ENCODE results near the gene ITPA. TPM values are rescaled to one million over a fixed set of nuclear protein-coding genes. Genes with fewer than 3 reads are reported as not detected.

The ITPA gene
- total RNA-seq, 2 donors from 2014 or later: 43.9 to 48.0 TPM

DNA sequence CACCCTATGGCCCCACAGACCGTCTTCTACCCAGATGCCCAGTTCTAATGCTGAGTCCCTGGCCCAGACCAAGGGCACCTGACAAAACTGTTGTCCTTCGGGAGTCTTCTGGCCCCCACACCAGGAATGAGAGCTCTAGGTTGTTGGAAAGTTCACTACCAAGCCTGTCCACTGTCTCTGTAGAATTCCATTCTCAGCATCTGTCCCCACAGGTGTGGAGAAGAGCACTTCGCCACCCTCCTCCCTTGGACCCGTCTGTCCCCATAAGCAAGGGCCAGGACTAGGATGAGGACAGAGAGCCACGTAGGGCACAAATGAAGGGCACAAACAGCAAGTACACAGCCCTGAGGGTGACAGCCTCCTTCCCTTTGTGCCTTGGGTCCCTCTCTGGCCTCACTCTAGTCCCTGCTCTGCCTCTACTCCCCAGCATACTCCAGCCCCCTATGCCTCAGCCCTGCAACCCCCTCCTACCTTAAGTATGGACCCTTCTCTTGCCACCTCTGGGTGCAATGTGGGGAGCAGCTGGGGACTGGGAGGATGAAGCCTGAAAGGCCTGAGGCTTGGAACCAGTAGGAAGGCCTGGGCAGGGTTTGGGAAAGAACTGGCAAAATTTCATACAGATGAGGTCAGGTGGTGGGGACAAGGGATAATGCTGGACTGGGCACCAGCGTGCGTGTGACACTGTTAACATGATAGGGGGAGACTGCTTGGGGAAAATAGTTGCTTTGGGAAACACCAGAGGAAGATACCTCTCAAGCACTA lies 40.3 kb upstream of the ITPA start:
- no peaks in the 10 kb centered on the region for H3K36me3 ChIP-seq
- 86% methylated on average over 7 of the region's 7 CpGs for whole genome bisulfite sequencing
- DNase-seq (ENCODE audit: low spot score): no peak
- no peaks in the 10 kb centered on the region for H3K27me3 ChIP-seq (replicated peaks; ENCODE audit: insufficient read depth)
- H3K9me3 ChIP-seq: no peaks in the 10 kb centered on the region
- no peaks in the 10 kb centered on the region for H3K4me1 ChIP-seq (replicated peaks)
- H3K27ac ChIP-seq: no peak overlapping the region
- no peak overlapping the region for H3K4me3 ChIP-seq
- intact Hi-C loops (cut with DNase I): no loop called here
- TF ChIP-seq POLR2A (IDR thresholded peaks at IDR 0.05) (no peak), POLR2AphosphoS5 (IDR thresholded peaks at IDR 0.05) (no peak)
- TF ChIP-seq, protein P1, sequence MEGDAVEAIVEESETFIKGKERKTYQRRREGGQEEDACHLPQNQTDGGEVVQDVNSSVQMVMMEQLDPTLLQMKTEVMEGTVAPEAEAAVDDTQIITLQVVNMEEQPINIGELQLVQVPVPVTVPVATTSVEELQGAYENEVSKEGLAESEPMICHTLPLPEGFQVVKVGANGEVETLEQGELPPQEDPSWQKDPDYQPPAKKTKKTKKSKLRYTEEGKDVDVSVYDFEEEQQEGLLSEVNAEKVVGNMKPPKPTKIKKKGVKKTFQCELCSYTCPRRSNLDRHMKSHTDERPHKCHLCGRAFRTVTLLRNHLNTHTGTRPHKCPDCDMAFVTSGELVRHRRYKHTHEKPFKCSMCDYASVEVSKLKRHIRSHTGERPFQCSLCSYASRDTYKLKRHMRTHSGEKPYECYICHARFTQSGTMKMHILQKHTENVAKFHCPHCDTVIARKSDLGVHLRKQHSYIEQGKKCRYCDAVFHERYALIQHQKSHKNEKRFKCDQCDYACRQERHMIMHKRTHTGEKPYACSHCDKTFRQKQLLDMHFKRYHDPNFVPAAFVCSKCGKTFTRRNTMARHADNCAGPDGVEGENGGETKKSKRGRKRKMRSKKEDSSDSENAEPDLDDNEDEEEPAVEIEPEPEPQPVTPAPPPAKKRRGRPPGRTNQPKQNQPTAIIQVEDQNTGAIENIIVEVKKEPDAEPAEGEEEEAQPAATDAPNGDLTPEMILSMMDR (IDR thresholded peaks at IDR 0.05): no peak

GRCh38 chr20:3171391-3172125 lies 37.7 kb upstream of the ITPA start:
- Histone ChIP-seq H3K36me3 (no peaks in the 10 kb centered on the region), H3K27ac (no peak overlapping the region), H3K4me1 (replicated peaks) (no peaks in the 10 kb centered on the region), H3K4me3 (no peak overlapping the region), H3K9me3 (no peaks in the 10 kb centered on the region), H3K27me3 (replicated peaks; ENCODE audit: insufficient read depth) (no peaks in the 10 kb centered on the region)
- intact Hi-C loops (cut with DNase I): no loop called here
- 76% methylated on average over 14 of the region's 14 CpGs for WGBS
- no peak for DNase-seq (ENCODE audit: low spot score)
- no peak for TF ChIP-seq POLR2A (IDR thresholded peaks at IDR 0.05)
- TF ChIP-seq POLR2AphosphoS5 (IDR thresholded peaks at IDR 0.05): no peak
- TF ChIP-seq, protein P1 (IDR thresholded peaks at IDR 0.05): no peak

DNA sequence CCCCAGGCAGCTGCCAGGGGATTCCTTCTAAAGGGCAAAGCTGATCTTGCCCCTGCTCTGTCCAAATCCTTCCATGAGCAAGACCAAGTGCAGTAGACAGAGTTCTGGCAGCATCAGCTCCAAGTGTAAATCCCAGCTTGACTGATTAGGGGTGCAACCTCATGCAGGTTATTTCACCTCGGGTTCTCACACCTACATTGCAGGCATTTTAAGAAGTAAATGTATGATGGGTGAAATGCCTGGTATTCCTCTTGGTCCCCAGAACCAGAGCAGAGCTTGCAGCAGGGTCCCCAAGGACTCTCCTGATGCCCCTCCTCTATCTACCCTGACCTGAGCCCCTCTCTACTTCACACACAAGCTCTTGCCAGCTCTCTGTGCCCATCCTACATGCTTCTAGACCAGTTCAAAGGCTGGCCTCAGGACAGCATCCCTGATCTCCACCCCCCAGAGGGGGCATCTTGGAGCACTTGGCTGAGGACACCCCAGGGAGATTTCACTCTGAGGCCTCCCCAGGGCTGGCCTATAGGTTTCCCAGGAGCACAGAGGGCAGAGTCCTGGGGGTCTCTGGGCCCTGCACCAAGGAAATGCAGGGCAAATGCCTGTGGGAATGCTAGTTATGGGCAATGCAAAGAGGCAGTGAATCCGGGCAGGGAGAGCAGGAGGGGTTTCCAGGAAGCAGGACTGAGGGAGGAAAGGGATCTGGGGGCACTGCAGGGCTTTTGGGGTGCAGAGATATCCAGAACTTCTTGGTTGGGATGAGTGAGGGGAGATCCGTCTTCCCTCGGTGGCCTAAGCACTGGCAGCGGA lies 37.0 kb upstream of the ITPA start:
- no peaks in the 10 kb centered on the region for H3K27me3 ChIP-seq (replicated peaks; ENCODE audit: insufficient read depth)
- H3K4me3 ChIP-seq: peak overlapping the region; percentile 67 to 91
- no peak overlapping the region for H3K27ac ChIP-seq
- 41% methylated on average over 5 of the region's 5 CpGs for WGBS
- H3K4me1 ChIP-seq (replicated peaks): no peaks in the 10 kb centered on the region
- H3K36me3 ChIP-seq: no peaks in the 10 kb centered on the region
- no peaks in the 10 kb centered on the region for H3K9me3 ChIP-seq
- intact Hi-C loops (cut with DNase I): no loop called here
- DNase-seq (ENCODE audit: low spot score): no peak
- TF ChIP-seq POLR2AphosphoS5 (IDR thresholded peaks at IDR 0.05): no peak
- no peak for TF ChIP-seq POLR2A (IDR thresholded peaks at IDR 0.05)
- TF ChIP-seq, protein P1 (IDR thresholded peaks at IDR 0.05): no peak

- H3K36me3 ChIP-seq: no peaks in the 10 kb centered on the region
- 0% methylated on average over 30 of the region's 62 CpGs for WGBS
- DNase-seq (ENCODE audit: low spot score): peak; percentile 39
- peak within 1 kb of the TSS; percentile 67 to 91 for H3K4me3 ChIP-seq
- no peaks in the 10 kb centered on the region for H3K4me1 ChIP-seq (replicated peaks)
- TF ChIP-seq POLR2AphosphoS5 (IDR thresholded peaks at IDR 0.05) (no peak), POLR2A (IDR thresholded peaks at IDR 0.05) (no peak)
- TF ChIP-seq, protein P1 (IDR thresholded peaks at IDR 0.05): no peak
- intact Hi-C loops (cut with DNase I): no loop called here
- no peaks in the 10 kb centered on the region for H3K27me3 ChIP-seq (replicated peaks; ENCODE audit: insufficient read depth)
- H3K27ac ChIP-seq: peak within 1 kb of the TSS; percentile 73 to 79
- H3K9me3 ChIP-seq: no peaks in the 10 kb centered on the region
These were observed 36.2 kb upstream of the ITPA start, which contains the start of gene LZTS3 for GRCh38 chr20:3172933-3173609. Gene LZTS3, minus strand, starts transcription at chr20:3173549. Its CDS starts 6,386 bp downstream, at chr20:3167163.
